ENCODE measurements around the gene DDHD1.
"Not testable (repeated sequence)": the region's sequence is repeated elsewhere in the genome, so short reads cannot be mapped to it uniquely, and the experiment has no call there.

The DDHD1 gene

DNA sequence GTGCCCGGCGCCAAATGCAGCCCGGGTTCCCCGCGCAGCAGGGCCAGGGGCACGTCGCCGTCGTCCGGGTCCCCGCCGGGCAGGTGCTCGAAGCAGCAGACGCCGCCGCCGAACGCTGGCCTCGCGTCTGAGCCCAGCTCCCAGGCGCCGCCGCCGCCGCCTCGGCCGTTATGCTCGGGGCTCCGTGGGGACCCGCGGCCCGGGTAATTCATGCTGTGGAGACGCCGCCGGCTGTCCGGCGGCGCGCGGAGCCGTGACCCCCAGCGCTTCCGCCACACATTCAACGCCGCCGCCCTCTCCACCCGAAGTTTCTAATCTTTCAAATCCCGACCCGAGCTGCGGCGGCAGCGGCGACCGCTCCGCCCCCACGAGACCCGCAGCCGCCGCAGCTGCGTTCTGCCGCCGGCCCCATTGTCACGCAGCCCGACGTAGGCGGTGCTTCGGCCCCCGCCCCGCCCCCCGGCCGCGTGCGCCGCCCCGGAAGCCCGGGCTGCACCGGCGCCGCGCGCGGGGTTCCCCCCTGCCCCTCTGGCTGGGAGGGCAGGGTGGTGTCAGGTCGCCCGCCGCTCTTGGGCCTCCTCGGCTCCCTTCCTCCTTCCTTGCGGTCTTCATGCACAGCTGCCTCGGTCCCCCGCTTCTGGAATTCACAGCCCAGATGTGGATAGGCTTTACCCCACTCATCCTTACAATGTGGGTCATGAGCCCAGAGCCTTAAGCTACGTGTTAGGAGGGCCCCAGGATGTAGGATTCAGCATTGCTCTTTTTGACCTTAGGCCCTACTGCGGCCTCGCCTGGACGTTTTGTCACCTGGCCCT lies at the start of gene DDHD1:
Gene DDHD1 (minus strand): TSS at position 437 of the 815 bp plus-strand sequence. CDS start 225 bp downstream, at position 212.
- Mint-ChIP-seq H3K4me3 (peak within 1 kb of the TSS; percentile 100), H3K36me3 (ENCODE audit: low read depth) (peaks cover 19% of the 10 kb centered on the region), H3K27me3 (peaks cover 10% of the 10 kb centered on the region), H3K9me3 (no peaks in the 10 kb centered on the region), H3K27ac (peak within 1 kb of the TSS; percentile 98), H3K4me1 (ENCODE audit: low read depth) (peaks cover 29% of the 10 kb centered on the region)
- intact Hi-C loops (cut with micrococcal nuclease) = loop anchor here (5.0 to 10.0 kb wide), 5 partner anchors 48 to 838 kb away; partner anchors contain the start of genes GNPNAT1, PTGER2 and STYX

DNA sequence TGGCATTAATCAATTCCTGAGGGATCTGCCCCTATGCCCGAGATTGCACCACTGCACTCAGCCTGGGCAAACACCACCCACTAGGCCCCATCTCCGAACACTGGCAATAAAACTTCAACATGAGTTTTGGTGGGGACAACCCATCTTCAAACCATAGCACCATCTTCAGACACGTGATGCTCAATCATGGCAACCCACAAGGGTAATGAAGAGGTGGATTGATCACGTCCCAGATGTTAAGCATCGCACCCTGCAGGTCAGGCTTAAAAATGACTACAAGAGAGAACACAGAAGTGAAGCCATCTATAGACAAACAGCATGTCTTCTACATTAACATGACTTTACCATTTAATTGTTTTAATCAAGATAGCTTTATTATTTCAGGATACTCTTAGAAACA lies 42.8 kb upstream of the DDHD1 start:
- Mint-ChIP-seq H3K27me3 (no peaks in the 10 kb centered on the region), H3K4me1 (ENCODE audit: low read depth) (peaks cover 5% of the 10 kb centered on the region), H3K27ac (no peak overlapping the region), H3K9me3 (peaks cover 19% of the 10 kb centered on the region), H3K36me3 (ENCODE audit: low read depth) (no peaks in the 10 kb centered on the region), H3K4me3 (no peak overlapping the region)
- intact Hi-C loops (cut with micrococcal nuclease) = no loop called here

DNA sequence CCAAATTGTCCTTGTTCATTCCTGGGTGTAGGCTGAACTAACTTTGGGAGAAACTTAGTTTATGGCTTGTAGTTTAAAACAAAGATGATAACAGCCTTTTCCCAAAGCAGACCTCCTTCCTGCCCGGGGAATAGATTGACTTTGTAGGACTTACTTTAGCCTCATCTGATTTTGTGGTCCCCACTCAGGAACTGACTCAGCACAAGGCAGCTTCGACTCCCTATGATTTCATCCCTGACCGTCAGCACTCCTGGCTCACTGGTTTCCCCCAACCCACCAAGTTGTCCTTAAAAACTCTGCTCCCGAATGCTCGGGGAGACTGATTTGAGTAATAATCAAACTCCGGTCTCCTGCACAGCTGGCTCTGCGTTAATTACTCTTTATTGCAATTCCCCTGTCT lies 40.1 kb upstream of the DDHD1 start:
- Mint-ChIP-seq H3K9me3 (no peaks in the 10 kb centered on the region), H3K36me3 (ENCODE audit: low read depth) (no peaks in the 10 kb centered on the region), H3K4me1 (ENCODE audit: low read depth) (peaks cover 5% of the 10 kb centered on the region), H3K4me3 (no peak overlapping the region), H3K27ac (no peak overlapping the region), H3K27me3 (no peaks in the 10 kb centered on the region)
- intact Hi-C loops (cut with micrococcal nuclease) = no loop called here

DNA sequence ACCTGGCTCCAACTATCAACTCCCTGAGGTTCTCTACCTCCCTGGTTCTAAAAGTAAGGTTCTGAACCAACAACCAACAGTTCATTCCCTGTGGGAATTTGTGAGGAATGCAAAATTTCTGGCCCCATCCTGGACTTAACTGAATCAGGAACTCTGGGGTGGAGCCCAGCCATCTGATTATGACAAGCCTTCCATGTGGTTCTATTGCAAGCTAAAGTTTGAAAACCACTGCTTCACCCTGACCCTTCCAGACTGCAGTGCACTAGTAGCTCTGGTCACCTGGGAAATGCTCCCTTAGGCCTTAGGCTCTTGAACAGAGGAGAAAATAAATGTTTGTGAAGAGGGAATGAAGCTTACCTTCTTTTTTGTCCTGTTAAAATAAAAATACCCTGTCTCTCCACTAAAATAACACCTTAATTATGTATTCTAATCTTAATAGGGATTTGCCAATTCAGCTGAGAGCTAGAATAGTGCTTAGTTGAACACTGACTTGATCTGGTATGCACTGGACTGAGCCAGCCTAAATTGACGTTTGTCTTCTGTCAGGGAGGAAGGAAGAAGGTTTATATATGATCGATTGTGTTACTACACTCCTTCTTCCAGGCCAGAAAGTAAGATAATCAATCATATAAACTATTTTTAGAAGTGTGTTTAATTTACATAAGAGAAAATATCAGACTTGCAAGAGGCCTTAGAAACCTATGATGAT lies 39.1 kb upstream of the DDHD1 start:
- Mint-ChIP-seq H3K27ac (no peak overlapping the region), H3K4me3 (no peak overlapping the region), H3K9me3 (no peaks in the 10 kb centered on the region), H3K27me3 (no peaks in the 10 kb centered on the region), H3K36me3 (ENCODE audit: low read depth) (no peaks in the 10 kb centered on the region), H3K4me1 (ENCODE audit: low read depth) (peaks cover 5% of the 10 kb centered on the region)
- intact Hi-C loops (cut with micrococcal nuclease) = no loop called here

DNA sequence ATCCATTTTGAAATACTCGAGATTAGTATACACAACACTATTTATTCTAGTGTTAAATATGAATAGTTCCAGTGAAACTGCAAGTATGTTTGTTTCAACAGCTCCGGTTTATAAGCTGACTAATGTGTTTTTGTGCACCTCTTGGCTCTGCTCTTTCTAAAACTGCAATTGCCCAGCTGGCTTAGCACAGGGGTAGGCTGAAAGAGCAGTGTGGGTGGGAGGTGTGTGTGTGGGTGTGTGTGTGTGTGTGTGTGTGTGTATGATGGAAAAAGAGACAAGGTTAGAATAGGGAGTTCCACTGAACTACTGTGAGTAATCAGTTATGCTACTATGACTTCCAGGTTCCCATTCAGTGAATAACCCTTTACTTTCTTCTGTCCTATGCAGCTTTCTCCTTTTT lies 37.8 kb upstream of the DDHD1 start:
- no peaks in the 10 kb centered on the region for H3K36me3 Mint-ChIP-seq (ENCODE audit: low read depth)
- no peak overlapping the region for H3K4me3 Mint-ChIP-seq
- no peak overlapping the region for H3K27ac Mint-ChIP-seq
- H3K27me3 Mint-ChIP-seq = no peaks in the 10 kb centered on the region
- H3K9me3 Mint-ChIP-seq = no peaks in the 10 kb centered on the region
- intact Hi-C loops (cut with micrococcal nuclease) = no loop called here
- peaks cover 5% of the 10 kb centered on the region for H3K4me1 Mint-ChIP-seq (ENCODE audit: low read depth)

DNA sequence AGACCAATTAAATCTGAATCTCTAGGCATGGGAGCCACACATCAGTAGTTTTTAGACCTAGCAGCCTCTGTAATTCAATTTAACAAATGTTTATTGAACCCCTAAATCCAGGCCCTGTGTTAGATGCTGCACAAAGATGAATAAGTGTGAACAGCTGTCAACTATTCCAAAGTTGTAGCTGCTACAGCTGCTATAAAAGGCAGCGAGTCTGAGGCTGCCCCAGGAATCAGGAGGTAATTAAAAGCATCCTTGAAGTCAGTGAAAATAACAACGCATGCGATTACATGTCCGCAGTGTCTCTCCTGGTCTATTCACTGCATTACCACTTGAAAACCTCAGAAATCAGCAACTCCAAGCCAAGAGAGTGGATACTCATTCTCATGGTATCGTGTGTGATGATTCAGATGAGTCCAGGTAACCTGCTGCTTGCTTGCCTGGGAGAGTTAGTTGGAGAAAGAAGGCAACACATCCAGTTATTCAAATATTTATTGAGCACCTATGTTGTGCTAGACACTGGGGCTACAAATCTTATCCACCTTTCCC lies 34.9 kb upstream of the DDHD1 start:
- intact Hi-C loops (cut with micrococcal nuclease) = no loop called here

DNA sequence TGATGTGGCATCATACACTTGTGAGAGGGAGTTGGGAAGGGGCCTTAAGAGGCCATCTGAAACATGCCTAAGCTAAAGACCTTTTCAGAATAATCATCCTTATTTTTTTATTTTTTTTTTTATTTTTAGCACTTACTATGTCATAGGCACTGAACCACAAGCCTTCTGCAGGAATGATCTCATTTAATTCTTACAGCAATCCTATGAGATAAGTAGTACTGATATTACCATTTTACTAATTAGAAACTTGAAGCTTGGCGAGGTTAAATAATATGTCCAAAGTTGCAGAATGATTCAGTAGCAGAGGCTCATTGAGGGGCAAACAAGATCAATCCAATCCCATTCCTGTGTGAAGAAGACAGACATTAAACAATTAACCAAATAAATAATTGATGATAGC lies 33.4 kb upstream of the DDHD1 start:
- Mint-ChIP-seq H3K4me3 (no peak overlapping the region), H3K27ac (no peak overlapping the region), H3K36me3 (ENCODE audit: low read depth) (no peaks in the 10 kb centered on the region), H3K27me3 (no peaks in the 10 kb centered on the region), H3K4me1 (ENCODE audit: low read depth) (no peaks in the 10 kb centered on the region), H3K9me3 (no peaks in the 10 kb centered on the region)
- intact Hi-C loops (cut with micrococcal nuclease) = no loop called here

More for the DNA sequence above, 34.9 kb upstream of the DDHD1 start:
- H3K27ac Mint-ChIP-seq = no peak overlapping the region
- H3K36me3 Mint-ChIP-seq (ENCODE audit: low read depth) = no peaks in the 10 kb centered on the region
- no peaks in the 10 kb centered on the region for H3K9me3 Mint-ChIP-seq
- H3K4me1 Mint-ChIP-seq (ENCODE audit: low read depth) = no peaks in the 10 kb centered on the region
- H3K4me3 Mint-ChIP-seq = no peak overlapping the region
- no peaks in the 10 kb centered on the region for H3K27me3 Mint-ChIP-seq

DNA sequence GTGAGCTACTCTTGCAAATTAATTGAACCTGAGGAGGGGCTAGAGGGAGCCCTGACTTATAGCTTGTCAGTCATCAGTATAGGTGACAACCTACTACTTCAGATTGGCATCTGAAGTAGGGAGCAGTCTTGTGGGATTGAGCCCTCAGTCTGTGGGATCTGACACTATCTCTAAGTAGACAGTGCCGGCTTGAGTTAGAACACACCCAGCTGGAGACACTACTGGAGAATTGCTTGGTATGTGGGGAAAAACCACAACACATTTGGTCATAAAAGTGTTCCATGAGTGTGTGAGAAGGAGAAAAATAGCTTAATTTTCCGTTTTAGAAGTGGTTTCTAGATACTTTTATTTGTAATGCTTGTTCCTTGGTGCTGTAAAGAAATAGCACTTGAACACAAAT lies 30.5 kb upstream of the DDHD1 start:
- Mint-ChIP-seq H3K27me3 (no peaks in the 10 kb centered on the region), H3K4me1 (ENCODE audit: low read depth) (no peaks in the 10 kb centered on the region), H3K36me3 (ENCODE audit: low read depth) (no peaks in the 10 kb centered on the region), H3K27ac (no peak overlapping the region), H3K4me3 (no peak overlapping the region), H3K9me3 (no peaks in the 10 kb centered on the region)
- intact Hi-C loops (cut with micrococcal nuclease) = no loop called here

DNA sequence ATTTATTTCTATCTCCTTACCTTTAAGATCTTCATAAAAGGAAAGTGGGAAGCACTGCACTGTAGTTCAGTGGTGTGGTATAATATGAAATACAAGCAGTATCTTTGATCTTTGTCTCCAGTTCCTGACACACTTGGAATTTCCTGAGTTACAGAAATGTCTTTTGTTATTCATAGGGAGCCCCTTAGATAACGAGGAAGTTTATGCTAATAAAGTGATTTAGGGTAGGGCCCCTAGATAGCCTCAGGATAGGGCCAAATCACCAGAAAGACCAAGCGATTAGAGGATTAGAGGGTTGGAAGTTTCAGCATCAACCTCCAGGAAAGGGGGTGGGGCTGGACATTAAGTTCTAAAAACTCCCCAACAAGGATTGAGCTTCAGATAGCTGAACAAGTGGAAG lies 29.9 kb upstream of the DDHD1 start:
- H3K4me3 Mint-ChIP-seq = no peak overlapping the region
- H3K4me1 Mint-ChIP-seq (ENCODE audit: low read depth) = no peaks in the 10 kb centered on the region
- no peaks in the 10 kb centered on the region for H3K36me3 Mint-ChIP-seq (ENCODE audit: low read depth)
- H3K9me3 Mint-ChIP-seq = no peaks in the 10 kb centered on the region
- H3K27me3 Mint-ChIP-seq = no peaks in the 10 kb centered on the region
- no peak overlapping the region for H3K27ac Mint-ChIP-seq
- intact Hi-C loops (cut with micrococcal nuclease) = no loop called here

DNA sequence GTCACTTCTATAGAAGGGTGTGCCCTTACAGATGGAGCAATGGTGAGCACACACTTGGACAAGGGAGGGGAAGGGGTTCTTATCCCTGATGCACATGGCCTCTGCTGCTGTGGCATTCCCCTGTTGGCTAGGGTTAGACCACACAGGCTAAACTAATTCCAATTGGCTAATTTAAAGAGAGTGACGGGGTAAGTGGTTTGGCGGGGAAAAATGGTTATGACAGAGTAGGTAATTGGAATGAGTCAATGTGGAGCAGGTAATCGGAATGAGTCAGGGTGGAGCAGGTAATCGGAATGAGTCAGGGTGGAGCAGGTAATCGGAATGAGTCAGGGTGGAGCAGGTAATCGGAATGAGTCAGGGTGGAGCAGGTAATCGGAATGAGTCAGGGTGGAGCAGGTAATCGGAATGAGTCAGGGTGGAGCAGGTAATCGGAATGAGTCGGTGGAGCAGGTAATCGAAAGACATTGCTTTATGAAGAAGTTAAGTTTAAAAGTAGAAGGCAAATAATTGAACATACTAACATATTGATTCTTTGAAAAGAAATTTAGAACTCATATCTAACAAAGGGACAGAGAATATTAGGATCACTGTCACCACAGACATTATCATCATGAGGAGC lies 28.4 kb upstream of the DDHD1 start:
- H3K27ac Mint-ChIP-seq; H3K36me3 Mint-ChIP-seq (ENCODE audit: low read depth); H3K4me3 Mint-ChIP-seq; H3K9me3 Mint-ChIP-seq; H3K27me3 Mint-ChIP-seq; intact Hi-C loops (cut with micrococcal nuclease); H3K4me1 Mint-ChIP-seq (ENCODE audit: low read depth): not testable (repeated sequence)

DNA sequence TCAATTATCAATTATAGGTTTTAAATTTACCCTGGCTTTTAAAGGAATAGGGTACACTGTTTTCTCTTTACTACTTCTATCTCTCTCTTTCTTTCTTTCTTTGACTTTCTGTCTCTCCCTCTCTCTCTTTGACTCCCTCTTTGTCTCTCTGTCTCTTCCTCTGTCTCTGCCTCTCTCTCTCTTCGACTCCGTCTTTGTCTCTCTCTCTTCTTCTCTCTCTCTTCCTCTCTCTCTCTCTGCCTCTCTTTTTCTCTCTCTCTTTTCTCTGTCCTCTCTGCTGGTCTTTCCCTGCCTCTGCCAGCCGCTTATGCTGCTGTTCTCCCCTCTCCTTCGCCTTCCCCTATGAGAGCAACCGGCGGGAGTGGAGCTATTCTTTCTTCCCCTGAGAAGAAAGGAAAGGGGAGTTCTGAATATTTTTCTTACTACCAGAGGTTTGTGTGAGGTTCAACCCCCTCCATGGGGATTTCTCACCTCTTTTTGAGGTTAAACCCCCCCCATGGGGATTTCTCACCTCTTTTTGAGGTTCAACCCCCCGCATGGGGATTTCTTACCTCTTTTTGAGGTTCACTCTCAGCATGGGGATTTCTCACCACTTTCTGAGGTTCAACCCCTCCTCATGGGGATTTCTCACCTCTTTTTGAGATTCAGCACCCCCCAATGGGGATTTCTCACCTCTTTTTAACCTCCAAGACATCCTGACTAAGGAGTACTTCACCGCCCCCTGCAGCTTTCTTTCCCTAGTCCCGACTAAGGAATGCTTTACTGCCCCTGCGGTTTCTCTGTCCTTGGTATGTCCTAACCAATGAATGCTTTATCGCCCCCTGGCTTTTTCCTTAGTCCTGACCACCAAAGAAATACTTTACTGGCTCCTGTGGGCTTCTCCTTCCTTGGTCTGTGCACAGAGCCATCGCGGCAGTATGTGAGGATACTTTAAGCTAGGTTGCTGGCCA lies 27.4 kb upstream of the DDHD1 start:
- intact Hi-C loops (cut with micrococcal nuclease) = no loop called here
- no peak overlapping the region for H3K27ac Mint-ChIP-seq
- H3K27me3 Mint-ChIP-seq = no peaks in the 10 kb centered on the region
- H3K9me3 Mint-ChIP-seq = no peaks in the 10 kb centered on the region
- H3K4me1 Mint-ChIP-seq (ENCODE audit: low read depth) = peaks cover 5% of the 10 kb centered on the region
- no peaks in the 10 kb centered on the region for H3K36me3 Mint-ChIP-seq (ENCODE audit: low read depth)
- H3K4me3 Mint-ChIP-seq = no peak overlapping the region

DNA sequence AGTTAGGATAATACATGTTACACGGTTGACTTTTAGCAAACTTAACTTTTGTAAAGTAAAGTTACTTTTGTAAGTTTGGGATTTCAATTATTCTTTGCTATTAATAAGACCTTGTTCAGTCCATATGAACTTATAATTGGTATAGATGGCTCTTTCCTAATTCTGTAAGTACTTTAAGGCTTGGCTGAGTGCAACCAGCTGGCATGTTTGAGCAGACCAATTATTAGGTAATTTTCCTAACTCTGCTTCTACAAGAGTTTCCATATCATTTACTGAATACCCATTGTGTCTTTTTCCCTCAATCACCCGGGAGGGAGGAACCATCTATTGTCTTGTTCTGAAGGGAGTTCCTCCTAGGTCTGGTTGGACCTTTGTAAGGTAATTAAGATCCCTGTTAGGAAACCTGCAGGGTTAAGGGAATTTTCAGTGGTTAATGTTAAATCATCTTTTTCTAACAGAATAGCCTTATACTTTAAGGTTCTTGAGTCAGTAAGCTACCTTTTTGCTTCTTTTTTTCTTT lies 26.4 kb upstream of the DDHD1 start:
- H3K4me1 Mint-ChIP-seq (ENCODE audit: low read depth); H3K9me3 Mint-ChIP-seq; H3K36me3 Mint-ChIP-seq (ENCODE audit: low read depth); H3K27me3 Mint-ChIP-seq; H3K4me3 Mint-ChIP-seq; H3K27ac Mint-ChIP-seq; intact Hi-C loops (cut with micrococcal nuclease): not testable (repeated sequence)

DNA sequence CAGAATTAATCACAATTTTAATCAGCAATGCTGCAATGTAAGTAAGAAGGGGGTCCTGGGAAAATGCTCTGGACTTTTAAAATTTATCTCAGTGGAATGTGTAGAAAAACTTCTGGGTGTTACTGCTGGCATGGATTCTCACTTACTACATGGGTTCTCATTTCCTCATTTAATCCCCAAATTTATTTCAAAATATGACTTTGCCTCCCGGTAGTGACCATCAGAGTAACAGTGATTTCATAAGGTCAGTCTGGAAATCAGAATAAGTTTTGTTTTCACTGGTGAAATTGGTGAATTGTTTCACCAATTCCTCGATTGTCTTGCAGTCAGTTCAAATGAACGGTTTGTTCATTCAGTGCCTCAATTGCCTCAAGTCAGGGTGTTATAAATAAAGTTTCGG lies 22.3 kb upstream of the DDHD1 start:
- Mint-ChIP-seq H3K27me3 (no peaks in the 10 kb centered on the region), H3K4me3 (no peak overlapping the region), H3K4me1 (ENCODE audit: low read depth) (peaks cover 5% of the 10 kb centered on the region), H3K36me3 (ENCODE audit: low read depth) (no peaks in the 10 kb centered on the region), H3K9me3 (no peaks in the 10 kb centered on the region), H3K27ac (no peak overlapping the region)
- intact Hi-C loops (cut with micrococcal nuclease) = no loop called here
